ENCODE measurements around the gene C10orf71. TPM values are rescaled to one million over a fixed set of nuclear protein-coding genes. Genes with fewer than 3 reads are reported as not detected.

The C10orf71 gene, protein sequence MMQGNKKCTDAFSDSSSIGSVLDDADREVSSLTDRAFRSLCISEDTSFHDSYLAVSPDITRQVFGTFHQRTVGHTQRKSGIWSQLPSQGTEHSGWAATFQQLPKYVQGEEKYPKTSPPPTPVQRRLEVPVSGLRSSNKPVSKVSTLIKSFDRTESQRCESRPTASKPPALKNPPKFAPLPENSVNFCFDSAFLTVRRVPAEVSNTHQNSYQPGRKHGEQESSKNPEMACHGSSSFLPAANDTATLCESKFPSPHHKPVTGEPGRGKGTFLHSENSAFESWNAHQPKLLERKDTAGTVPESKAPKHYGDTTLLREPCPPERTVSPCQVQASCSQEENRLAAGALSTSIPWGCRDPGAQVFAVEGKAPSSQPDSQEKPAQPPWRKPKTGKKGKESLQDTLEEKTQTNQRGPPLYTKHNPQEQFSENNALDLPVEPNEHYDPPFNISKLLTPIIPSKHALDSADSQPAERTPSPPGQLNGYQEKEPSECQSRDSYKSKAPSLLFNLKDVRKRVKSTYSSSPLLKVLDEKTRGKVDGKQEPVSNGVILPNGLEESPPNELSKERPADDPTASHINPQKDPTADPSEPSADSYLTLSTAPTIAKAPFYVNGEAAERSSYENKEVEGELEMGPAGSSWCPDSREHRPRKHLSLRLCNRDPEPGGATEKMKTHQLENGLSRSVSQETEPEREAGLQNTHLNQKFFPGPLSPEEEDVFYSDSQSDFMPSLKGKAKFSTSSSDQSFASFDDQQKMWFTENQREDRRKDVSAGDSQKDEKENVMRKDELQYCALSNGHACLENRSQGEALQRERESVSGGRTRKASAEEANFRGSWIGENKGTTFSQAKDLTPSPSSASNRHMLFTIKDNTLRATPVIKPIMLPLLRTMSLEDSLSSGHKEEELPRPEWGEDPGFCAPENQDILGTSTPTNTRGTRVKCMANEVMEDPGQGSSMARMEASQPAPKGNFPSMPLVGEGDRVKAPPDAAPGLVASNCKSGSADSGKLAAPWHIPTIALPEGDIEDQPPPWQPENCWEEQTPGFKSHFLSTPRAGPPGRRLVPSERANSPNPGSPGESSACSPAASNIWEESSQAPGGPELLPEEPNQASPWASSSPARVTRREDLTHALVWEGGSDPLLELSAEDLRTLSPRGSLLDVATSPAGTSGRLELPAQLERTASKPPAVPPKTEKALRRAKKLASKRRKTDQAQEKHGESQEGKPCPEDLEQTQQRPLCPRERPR (N-terminal part only)
- not detected in 2 replicates for total RNA-seq

GRCh38 chr10:49298983-49299815 is at the start of gene C10orf71:
Gene C10orf71 (plus strand): TSS chr10:49299170. CDS start chr10:49322546, 23,376 bp downstream.

Other genes starting within 250 kb of the C10orf71 start
- gene VSTM4, start 183.6 kb upstream of the C10orf71 start, total RNA-seq: not detected in 2 replicates
- gene FAM170B, start 165.1 kb upstream of the C10orf71 start, total RNA-seq: not detected in 2 replicates
- gene TMEM273, start 110.8 kb upstream of the C10orf71 start, total RNA-seq: 0.34 TPM in 1 of 2 replicates, not detected in the other
- gene DRGX, start 96.9 kb downstream of the C10orf71 start, total RNA-seq: not detected in 2 replicates
- gene ERCC6, start 240.0 kb downstream of the C10orf71 start, total RNA-seq: 22.9 and 36.0 TPM in 2 replicates

Measured in nasal cavity respiratory epithelium epithelial cell of viscerocranial mucosa (primary cell).